ENCODE results near the gene PTPRN2. TPM values are rescaled to one million over a fixed set of nuclear protein-coding genes. Genes with fewer than 3 reads are reported as not detected.

The PTPRN2 gene
- total and polyA plus RNA-seq, 2 donors (not counting 1 experiment from before 2014, with no cell fraction given) = 0.54 to 1.2 TPM

- no peak overlapping the region for H3K9ac ChIP-seq (ENCODE audit: insufficient read depth, low read length)
- no peaks in the 10 kb centered on the region for H3K27me3 ChIP-seq (ENCODE audit: control insufficient read depth, insufficient read depth, low read length)
- H4K20me1 ChIP-seq (ENCODE audit: control insufficient read depth, extremely low read depth, insufficient read depth, low read length) = no peaks in the 10 kb centered on the region
- DNase-seq (ENCODE audit: low read depth in 2 of 2) = no peak
- no peak overlapping the region for H2AFZ ChIP-seq (ENCODE audit: low read length)
- H3K36me3 ChIP-seq (ENCODE audit: control insufficient read depth, insufficient read depth, low read length) = no peaks in the 10 kb centered on the region
- TF ChIP-seq EZH2 (IDR thresholded peaks at IDR 0.05; ENCODE audit: low read length, missing control alignments) (no peak), CTCF (conservative IDR thresholded peaks at IDR 0.05 in 1 of 2, IDR thresholded peaks at IDR 0.05 in 1 of 2; ENCODE audit: low read depth in 1 of 2, low read length in 2 of 2) (no peak)
- H3K4me2 ChIP-seq (ENCODE audit: extremely low read depth, insufficient read depth, low read length) = no peak overlapping the region
- H3K9me3 ChIP-seq (ENCODE audit: control insufficient read depth, insufficient read depth, low read depth, low read length) = no peaks in the 10 kb centered on the region
- H3K79me2 ChIP-seq (ENCODE audit: control insufficient read depth, insufficient read depth, low read length) = no peaks in the 10 kb centered on the region
- no peaks in the 10 kb centered on the region for H3K4me1 ChIP-seq (ENCODE audit: control insufficient read depth, extremely low read depth, insufficient read depth, low read length)
- no peak overlapping the region for H3K27ac ChIP-seq (ENCODE audit: insufficient read depth, low read length)
- H3K4me3 ChIP-seq (replicated peaks in 1 of 4; ENCODE audit: control extremely low read depth in 1 of 4, insufficient read depth in 1 of 4, low read depth in 3 of 4, low read length in 4 of 4) = no peak overlapping the region
Measured at GRCh38 chr7:157925383-157925875, 662.2 kb downstream of the PTPRN2 start.

DNA sequence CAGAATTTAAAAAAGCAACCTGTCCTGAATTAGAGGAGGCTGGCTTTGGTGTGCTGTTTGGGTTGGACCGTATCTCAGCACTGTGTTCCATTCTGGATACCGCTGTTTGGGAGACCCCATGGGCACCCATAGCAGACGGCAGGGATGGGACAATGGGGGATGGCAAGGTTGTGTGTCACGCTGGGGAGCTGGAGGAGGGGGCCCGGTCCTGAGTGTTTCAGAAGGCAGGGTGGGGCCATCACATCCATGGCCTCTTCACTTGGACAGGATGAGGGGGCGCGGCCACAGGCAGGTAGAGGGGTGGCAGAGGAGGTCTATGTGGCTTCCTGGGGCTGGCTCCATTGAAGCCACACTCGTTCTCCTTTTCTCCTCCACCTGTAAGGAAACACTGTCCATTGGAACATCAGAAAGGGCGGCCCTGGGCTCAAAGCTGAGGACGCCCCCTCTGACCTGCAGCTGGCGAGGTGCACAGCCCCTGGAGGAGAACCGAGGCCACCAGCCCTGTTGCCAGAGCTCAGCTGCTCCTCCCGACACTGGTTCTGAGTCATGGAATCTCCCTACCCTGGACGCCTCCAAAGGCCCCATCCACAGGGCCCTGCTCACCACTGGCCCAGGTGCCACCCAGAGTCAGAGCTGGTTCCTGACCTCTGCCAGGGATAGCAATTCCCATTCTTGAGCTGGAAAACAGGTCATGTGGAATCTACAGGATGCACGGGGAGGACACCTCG, 663.6 kb downstream of the PTPRN2 start:
- Histone ChIP-seq H2AFZ (ENCODE audit: low read length) (no peak overlapping the region), H3K4me1 (ENCODE audit: control insufficient read depth, extremely low read depth, insufficient read depth, low read length) (no peaks in the 10 kb centered on the region), H3K4me2 (ENCODE audit: extremely low read depth, insufficient read depth, low read length) (no peak overlapping the region), H3K79me2 (ENCODE audit: control insufficient read depth, insufficient read depth, low read length) (no peaks in the 10 kb centered on the region), H3K9me3 (ENCODE audit: control insufficient read depth, insufficient read depth, low read depth, low read length) (no peaks in the 10 kb centered on the region), H3K27ac (ENCODE audit: insufficient read depth, low read length) (no peak overlapping the region), H3K4me3 (replicated peaks in 1 of 4; ENCODE audit: control extremely low read depth in 1 of 4, insufficient read depth in 1 of 4, low read depth in 3 of 4, low read length in 4 of 4) (no peak overlapping the region), H3K9ac (ENCODE audit: insufficient read depth, low read length) (no peak overlapping the region), H3K27me3 (ENCODE audit: control insufficient read depth, insufficient read depth, low read length) (no peaks in the 10 kb centered on the region), H4K20me1 (ENCODE audit: control insufficient read depth, extremely low read depth, insufficient read depth, low read length) (no peaks in the 10 kb centered on the region), H3K36me3 (ENCODE audit: control insufficient read depth, insufficient read depth, low read length) (no peaks in the 10 kb centered on the region)
- DNase-seq (ENCODE audit: low read depth in 2 of 2) = no peak
- TF ChIP-seq EZH2 (IDR thresholded peaks at IDR 0.05; ENCODE audit: low read length, missing control alignments) = no peak
- no peak for TF ChIP-seq CTCF (conservative IDR thresholded peaks at IDR 0.05 in 1 of 2, IDR thresholded peaks at IDR 0.05 in 1 of 2; ENCODE audit: low read depth in 1 of 2, low read length in 2 of 2)

- no peaks in the 10 kb centered on the region for H3K9me3 ChIP-seq (ENCODE audit: control insufficient read depth, insufficient read depth, low read depth, low read length)
- no peak overlapping the region for H3K9ac ChIP-seq (ENCODE audit: insufficient read depth, low read length)
- no peak overlapping the region for H3K4me3 ChIP-seq (replicated peaks in 1 of 4; ENCODE audit: control extremely low read depth in 1 of 4, insufficient read depth in 1 of 4, low read depth in 3 of 4, low read length in 4 of 4)
- no peaks in the 10 kb centered on the region for H3K79me2 ChIP-seq (ENCODE audit: control insufficient read depth, insufficient read depth, low read length)
- no peak for DNase-seq (ENCODE audit: low read depth in 2 of 2)
- H3K27me3 ChIP-seq (ENCODE audit: control insufficient read depth, insufficient read depth, low read length) = no peaks in the 10 kb centered on the region
- H4K20me1 ChIP-seq (ENCODE audit: control insufficient read depth, extremely low read depth, insufficient read depth, low read length) = no peaks in the 10 kb centered on the region
- H3K27ac ChIP-seq (ENCODE audit: insufficient read depth, low read length) = no peak overlapping the region
- no peaks in the 10 kb centered on the region for H3K4me1 ChIP-seq (ENCODE audit: control insufficient read depth, extremely low read depth, insufficient read depth, low read length)
- H2AFZ ChIP-seq (ENCODE audit: low read length) = no peak overlapping the region
- H3K4me2 ChIP-seq (ENCODE audit: extremely low read depth, insufficient read depth, low read length) = no peak overlapping the region
- TF ChIP-seq EZH2 (IDR thresholded peaks at IDR 0.05; ENCODE audit: low read length, missing control alignments) = no peak
- no peak for TF ChIP-seq CTCF (conservative IDR thresholded peaks at IDR 0.05 in 1 of 2, IDR thresholded peaks at IDR 0.05 in 1 of 2; ENCODE audit: low read depth in 1 of 2, low read length in 2 of 2)
- no peaks in the 10 kb centered on the region for H3K36me3 ChIP-seq (ENCODE audit: control insufficient read depth, insufficient read depth, low read length)
Measured at GRCh38 chr7:157922576-157922975, 665.0 kb downstream of the PTPRN2 start.

Data from fibroblast of lung (primary cell).